NOMO-1 (cell line): Measurements from ENCODE around the gene BEST2.

Experiments
- DNase-seq, 2 experiments: peaks; one replicate each; lab custom pipeline; 2025; ENCODE audit not compliant: unreplicated experiment in 2 of 2; lab: John Stamatoyannopoulos, UW

BEST2 gene

GRCh38 chr19:12766051-12766521 is 14.5 kb downstream of the BEST2 start:
- DNase-seq, result peak in 1 of 2 experiments; percentile 38

- DNase-seq, result no peak
Measured at GRCh38 chr19:12767150-12767549, 15.6 kb downstream of the BEST2 start.

DNA sequence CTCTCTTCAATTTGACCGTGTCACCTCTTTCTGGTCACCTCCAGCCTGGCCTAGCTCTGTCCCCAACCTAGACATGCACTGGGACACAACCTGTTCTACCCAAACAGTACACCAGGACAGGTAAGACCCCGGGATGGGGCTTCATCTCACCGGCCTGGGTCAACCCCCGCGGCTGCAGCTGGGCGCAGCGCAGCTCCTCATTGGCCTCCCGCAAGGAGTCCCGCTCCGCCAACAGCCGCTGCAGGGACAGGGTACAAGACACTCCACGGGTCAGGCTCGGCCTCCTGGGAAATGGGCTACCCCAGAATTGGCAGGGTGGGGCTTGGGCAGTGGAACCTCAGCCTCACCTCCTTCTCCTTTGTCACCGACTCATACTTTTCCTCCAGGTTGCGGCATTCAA is 16.1 kb downstream of the BEST2 start:
- DNase-seq, result no peak

DNA sequence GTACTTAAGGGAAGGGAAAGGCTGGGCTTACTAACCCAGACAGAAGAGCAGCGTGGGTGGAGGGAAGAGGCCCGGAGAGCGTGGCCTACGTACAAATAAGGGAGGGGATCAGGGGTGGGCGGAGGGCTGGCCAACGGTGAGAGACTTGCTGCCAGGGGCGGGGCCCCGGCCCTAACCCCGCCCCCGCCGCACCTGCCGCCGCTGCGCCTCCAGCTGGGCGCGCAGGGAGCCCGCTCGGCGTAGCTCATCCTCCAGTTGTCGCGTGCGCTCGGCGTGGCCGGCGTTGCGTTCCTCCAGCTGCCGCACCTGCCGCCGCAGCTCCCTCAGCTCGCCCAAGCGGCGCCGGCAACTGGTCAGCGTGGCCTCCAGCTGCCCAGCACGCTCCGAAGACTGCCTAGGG is 18.1 kb downstream of the BEST2 start:
- no peak for DNase-seq

- no peak for DNase-seq
Measured at GRCh38 chr19:12770922-12771321, 19.3 kb downstream of the BEST2 start.

DNA sequence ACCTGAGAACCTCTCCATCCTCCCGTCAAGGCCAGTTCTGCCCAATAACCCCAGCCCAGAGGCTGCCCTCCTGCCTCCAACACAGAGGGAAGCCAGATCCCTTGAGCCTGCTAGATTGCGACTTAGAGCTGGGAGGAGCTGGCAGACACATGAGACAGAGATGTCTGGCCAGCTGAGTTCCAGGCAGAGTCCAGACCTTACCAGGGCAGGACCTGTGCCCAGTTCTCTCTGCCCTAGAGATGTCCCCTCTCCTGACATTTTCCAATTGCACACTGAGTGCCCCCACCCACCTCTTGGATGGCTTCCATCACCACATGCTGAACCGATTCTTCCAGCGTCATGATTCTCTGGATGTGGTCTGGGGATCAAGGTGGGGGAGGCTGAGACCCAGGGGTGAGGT is 20.7 kb downstream of the BEST2 start:
- DNase-seq, result no peak

GRCh38 chr19:12773571-12773970 is 22.0 kb downstream of the BEST2 start:
- DNase-seq, result peak in 1 of 2 experiments; percentile 19

- DNase-seq, result no peak
Measured at GRCh38 chr19:12774588-12775555, 23.3 kb downstream of the BEST2 start, which contains the start of gene HOOK2. Gene HOOK2, minus strand, starts transcription at chr19:12775552. Its CDS starts 103 bp downstream, at chr19:12775449.

- peak; percentile 61 to 82 for DNase-seq
Measured at GRCh38 chr19:12777217-12778016, 25.8 kb downstream of the BEST2 start.

DNA sequence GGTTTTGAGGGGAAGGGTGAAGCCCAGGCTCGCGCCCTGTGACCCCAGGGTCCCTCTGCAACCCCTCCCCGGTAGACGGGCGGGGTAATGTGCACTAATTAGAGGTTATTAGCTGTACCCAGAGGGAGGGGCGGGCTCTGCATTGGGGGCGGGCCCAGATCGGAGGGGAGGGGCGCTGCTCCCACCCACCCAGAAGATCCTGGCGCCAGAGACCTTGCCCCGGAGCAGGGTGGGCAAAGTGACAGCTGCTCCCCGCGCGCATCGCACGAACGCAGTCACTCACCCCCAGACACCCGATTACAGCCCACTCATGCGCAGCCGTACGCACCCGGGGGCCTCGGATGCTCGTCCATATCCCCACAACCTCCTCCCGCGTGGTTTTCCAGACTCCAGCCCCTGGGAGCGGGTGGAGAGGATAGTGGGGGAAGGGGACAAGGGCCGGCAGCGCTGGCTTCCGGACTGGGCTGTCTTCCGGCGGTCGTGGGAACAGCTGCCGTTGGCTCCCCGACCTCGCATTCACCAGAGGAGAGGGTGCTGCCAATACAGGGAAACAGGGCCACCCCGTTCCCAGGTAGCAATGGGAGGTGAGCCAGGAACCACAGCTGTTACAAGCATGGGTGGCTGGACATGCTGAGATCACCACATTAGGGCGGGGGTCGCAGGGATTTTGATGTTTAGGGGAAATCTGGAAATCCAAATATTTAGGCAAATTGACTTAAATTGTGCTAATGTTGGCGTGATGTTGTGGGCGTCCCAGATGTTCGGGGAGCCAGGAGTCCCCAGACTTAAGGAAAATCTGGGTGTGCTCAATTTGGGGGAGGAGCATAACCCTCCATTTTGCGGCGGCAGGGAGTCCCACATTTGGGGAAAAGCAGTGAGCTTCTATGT is 26.7 kb downstream of the BEST2 start:
- peak in 1 of 2 experiments; percentile 34 for DNase-seq

DNA sequence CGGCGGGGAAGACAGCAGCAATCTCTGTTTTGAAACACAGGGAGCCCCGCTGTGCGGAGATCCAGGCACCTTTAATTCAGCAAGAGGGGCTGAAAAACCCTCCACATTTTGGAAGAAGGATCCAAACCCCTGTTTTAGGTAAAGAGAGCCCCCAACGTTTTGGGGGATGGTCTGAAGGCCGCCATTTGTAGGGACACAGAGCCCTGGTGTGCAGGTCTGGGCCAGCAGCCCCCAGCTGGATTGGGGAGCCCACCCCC is 27.2 kb downstream of the BEST2 start:
- peak in 1 of 2 experiments; percentile 14 for DNase-seq

DNA sequence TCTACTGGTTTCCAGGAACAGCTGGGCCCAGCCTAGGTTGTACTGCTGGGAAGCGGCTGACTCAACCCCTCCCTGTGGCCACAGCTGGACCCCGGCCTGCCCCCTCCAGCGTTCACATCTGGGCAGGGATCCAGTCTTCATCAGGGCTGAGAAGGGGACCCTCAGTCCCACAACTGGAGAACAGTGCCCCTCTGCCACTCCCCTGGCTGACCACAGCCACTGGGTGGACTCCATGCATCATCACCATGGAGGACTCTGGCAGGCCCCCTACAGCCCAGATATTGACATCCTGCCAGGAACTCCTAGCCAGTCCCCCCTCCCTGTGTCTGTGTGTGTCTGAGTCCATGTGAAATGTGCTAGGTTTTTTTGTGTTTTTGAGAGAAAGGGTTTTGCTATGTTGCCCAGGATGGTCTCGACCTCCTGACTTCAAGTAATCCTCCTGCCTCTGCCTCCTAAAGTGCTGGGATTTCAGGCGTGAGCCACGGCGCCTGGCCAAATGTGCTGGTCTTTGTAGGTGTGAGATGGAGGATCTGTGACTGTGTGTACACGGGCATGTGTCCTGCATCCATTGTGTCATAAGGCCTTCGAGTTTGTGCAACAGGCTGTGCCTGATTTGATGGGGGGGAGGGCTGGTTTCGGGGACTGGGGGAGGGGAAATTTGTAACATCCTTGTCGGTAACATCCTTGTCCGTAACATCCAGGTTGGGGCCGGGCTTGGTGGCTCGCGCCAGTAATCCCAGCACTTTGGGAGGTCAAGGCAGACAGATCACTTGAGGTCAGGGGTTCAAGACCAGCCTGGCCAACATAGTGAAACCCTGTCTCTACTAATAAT is 27.8 kb downstream of the BEST2 start:
- no peak for DNase-seq

DNA sequence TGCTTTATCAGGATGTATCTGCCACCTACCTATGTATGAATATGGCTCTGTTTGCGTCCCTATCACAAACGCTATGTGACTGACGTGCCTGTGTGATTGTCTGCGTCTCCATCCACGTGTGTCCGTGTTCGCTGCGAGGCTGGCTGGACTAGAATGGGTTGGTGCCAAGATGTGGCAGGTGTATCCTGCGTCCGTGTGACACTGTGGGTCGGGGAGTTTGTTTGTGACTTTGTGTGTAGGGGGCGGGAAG is 30.5 kb downstream of the BEST2 start:
- DNase-seq, result peak in 1 of 2 experiments; percentile 52

GRCh38 chr19:12782424-12783290 is 31.1 kb downstream of the BEST2 start:
- peak; percentile 52 to 70 for DNase-seq

GRCh38 chr19:12783291-12783848 is 31.8 kb downstream of the BEST2 start:
- no peak for DNase-seq

DNA sequence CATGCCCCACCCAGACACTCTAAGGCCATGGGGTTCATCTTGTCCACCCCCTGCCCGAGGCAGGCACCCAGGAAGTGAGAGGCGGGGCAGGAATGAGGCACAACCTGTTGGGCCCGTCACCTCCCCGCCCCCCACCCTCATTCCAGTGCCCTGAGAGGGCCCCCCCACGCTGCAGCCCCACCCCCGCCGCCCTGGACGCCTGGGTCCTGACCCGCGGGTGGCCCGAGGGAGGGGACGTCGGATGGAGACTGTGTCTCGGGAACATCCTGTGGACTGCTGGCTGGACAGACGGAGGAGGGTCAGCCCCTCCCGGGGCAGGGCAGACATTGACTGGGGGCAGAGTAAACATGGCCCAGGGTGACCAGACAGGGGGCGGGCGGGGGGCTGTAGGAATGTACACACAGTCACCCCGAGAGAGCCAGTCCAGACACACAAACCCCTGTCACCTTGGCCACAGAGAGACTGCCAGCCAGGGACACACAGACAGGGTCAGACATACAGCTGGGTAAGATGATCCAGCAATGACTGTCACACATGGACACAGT is 32.3 kb downstream of the BEST2 start:
- no peak for DNase-seq

DNA sequence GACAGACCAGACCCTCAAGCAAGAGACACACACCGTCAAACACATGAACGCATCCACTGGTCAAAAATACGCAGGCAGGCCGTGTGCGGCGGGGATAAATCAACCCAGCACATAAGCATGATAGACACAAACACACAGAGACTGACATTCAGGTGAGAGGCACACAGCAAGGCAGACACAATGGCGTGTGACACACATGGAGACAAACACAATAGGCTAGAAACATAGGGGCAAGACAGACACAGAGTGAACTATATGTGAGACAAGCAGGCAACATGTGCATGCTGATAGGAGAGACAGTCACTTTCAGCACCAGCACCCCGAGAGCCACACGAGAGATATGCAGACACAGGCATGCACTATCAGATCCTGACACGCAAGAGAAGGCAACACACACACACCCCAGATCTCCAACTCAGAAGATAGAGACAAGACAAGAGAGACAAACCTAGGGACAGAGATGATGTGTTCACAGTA is 32.8 kb downstream of the BEST2 start:
- no peak for DNase-seq

DNA sequence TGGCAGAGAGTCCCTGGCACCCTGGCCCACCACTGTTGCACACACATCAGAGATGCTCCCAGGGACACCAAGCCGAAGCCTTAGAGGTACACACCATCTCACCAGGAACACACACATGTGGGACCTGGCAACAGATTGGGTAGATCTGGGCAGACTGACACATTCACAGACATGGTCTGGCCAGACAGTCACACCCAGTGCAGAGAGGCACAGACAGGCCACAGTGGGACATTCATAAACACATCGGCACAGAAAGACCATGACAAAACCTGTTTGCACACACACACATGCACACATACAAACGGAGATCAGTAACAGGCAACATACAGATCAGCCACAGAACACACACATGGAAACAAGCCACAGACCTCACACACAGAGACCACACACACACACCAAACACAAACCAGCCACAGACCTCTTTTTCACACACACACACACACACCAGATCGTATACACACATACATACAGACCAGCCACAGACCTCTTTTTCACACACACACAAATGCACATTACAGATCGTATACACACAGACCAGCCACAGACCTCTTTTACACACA is 33.4 kb downstream of the BEST2 start:
- DNase-seq, result no peak
